Body of pancreas (tissue), 4 donors: ENCODE results near the gene MED31.

Experiments used
- CTCF ChIP-seq, 7 experiments: fragments of 450-650 bp in 4 of 7; fragments of 200-600 bp in 3 of 7; sonication (generic) in 3 of 7; IDR thresholded peaks; one replicate each; pipeline ENCODE4 v1.5.1; 2016 to 2019; ENCODE audit warnings: antibody characterized with exemption in 7 of 7
- POLR2A ChIP-seq, 3 donors: fragments of 450-650 bp; IDR thresholded peaks; one replicate each; pipeline ENCODE4 v1.6.1; 2016; ENCODE audit warnings: antibody characterized with exemption in 3 of 3, mild to moderate bottlenecking in 2 of 3

GRCh38 chr17:6636616-6637457, 14.6 kb downstream of the MED31 start:
- TF ChIP-seq CTCF (IDR thresholded peaks at IDR 0.05) (no peak), POLR2A (IDR thresholded peaks at IDR 0.05) (no peak)
